Measurements from ENCODE around the gene DCST1. TPM values are rescaled to one million over a fixed set of nuclear protein-coding genes. Genes with fewer than 3 reads are reported as not detected.
A peak's percentile ranks its signal among the peaks of the same experiment; 100 is the strongest.

The DCST1 gene
- total and polyA plus RNA-seq, 4 donors: not detected

DNA sequence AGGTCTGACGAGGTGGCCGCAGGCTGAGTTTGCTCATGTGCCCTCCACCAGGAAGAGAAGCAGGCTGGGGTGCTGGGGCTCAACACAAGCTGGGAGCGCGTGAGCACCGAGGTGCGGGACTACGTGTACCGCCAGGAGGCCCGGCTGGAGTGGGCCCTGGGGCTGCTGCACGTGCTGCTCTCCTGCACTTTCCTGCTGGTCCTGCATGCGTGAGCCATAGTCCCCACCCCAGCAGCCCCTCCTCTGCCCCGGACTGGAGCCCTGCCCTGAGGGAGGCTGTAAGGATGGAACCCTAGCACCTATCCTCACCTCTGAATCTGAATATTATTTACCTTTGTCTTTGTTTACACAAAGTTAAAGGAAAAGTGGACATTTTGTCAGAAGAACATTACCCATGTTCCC lies 9.7 kb downstream of the DCST1 start:
- H3K27ac ChIP-seq (ENCODE audit: low read depth in 1 of 2, low read length in 2 of 2): peak overlapping the region; percentile 10 to 81
- WGBS: 54% methylated on average over 12 of the region's 12 CpGs

GRCh38 chr1:155043793-155044192 lies 10.2 kb downstream of the DCST1 start:
- peak overlapping the region; percentile 10 to 81 for H3K27ac ChIP-seq (ENCODE audit: low read depth in 1 of 2, low read length in 2 of 2)

More for the DNA sequence above, 9.7 kb downstream of the DCST1 start:
- Histone ChIP-seq H3K36me3 (ENCODE audit: control insufficient read depth in 4 of 4, insufficient read depth in 3 of 4, low read depth in 1 of 4, low read length in 3 of 4) (no peaks in the 10 kb centered on the region), H3K9me3 (ENCODE audit: control insufficient read depth in 4 of 4, low read length in 3 of 4) (no peaks in the 10 kb centered on the region), H3K9ac (ENCODE audit: low read depth in 1 of 2, low read length in 2 of 2) (peak overlapping the region in 1 of 2 donors; percentile 42), H3K4me3 (ENCODE audit: low read depth in 1 of 3, low read length in 3 of 3) (no peak overlapping the region), H3K4me1 (ENCODE audit: control insufficient read depth in 4 of 4, insufficient read depth in 4 of 4, low read length in 3 of 4) (peaks cover 13 to 45% (median 34%) of the 10 kb centered on the region in 4 donors), H3K27me3 (ENCODE audit: control insufficient read depth in 4 of 4, insufficient read depth in 4 of 4, low read length in 3 of 4) (no peaks in the 10 kb centered on the region)
- DNase-seq (ENCODE audit: low spot score): no peak
- TF ChIP-seq CTCF (IDR thresholded peaks at IDR 0.05; ENCODE audit: low read depth, low read length, missing input control) (no peak), FOXA1 (IDR thresholded peaks at IDR 0.05) (peak; percentile 43), NR2F2 (IDR thresholded peaks at IDR 0.05) (no peak), HNF4A (conservative IDR thresholded peaks at IDR 0.05) (no peak), FOXA2 (IDR thresholded peaks at IDR 0.05) (peak; percentile 58), GABPA (IDR thresholded peaks at IDR 0.05 in 1 of 2, conservative IDR thresholded peaks at IDR 0.05 in 1 of 2) (no peak)

DNA sequence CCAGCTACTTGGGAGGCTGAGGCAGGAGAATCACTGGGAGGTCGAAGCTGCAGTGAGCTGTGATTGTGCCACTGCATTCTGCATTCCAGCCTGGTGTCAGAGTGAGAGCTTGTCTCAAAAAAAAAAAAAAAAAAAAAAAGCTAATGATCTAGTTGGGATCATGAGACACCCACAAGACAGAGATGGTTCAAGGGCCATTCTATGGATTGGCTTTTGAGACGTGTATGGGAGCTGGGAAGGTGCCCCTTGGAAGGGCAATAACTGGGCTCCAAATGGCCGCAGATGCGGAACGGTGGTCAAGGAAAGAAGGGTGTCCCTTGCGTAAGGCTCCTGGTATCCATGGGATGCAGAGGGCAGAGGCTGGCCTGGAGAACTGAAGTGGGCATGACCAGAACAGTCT lies 10.7 kb downstream of the DCST1 start:
- no peak for DNase-seq (ENCODE audit: low spot score)
- peak overlapping the region; percentile 74 to 81 for H3K27ac ChIP-seq (ENCODE audit: low read depth in 1 of 2, low read length in 2 of 2)
- no peak overlapping the region for H3K9ac ChIP-seq (ENCODE audit: low read depth in 1 of 2, low read length in 2 of 2)
- H3K4me3 ChIP-seq (ENCODE audit: low read depth in 1 of 3, low read length in 3 of 3): no peak overlapping the region
- WGBS: 88% methylated on average over 6 of the region's 6 CpGs
- no peak for TF ChIP-seq FOXA2 (IDR thresholded peaks at IDR 0.05)
- no peaks in the 10 kb centered on the region for H3K9me3 ChIP-seq (ENCODE audit: control insufficient read depth in 4 of 4, low read length in 3 of 4)
- H3K4me1 ChIP-seq (ENCODE audit: control insufficient read depth in 4 of 4, insufficient read depth in 4 of 4, low read length in 3 of 4): peaks cover 8 to 46% (median 27%) of the 10 kb centered on the region in 4 donors
- H3K36me3 ChIP-seq (ENCODE audit: control insufficient read depth in 4 of 4, insufficient read depth in 3 of 4, low read depth in 1 of 4, low read length in 3 of 4): no peaks in the 10 kb centered on the region
- no peaks in the 10 kb centered on the region for H3K27me3 ChIP-seq (ENCODE audit: control insufficient read depth in 4 of 4, insufficient read depth in 4 of 4, low read length in 3 of 4)

More at GRCh38 chr1:155043793-155044192, 10.2 kb downstream of the DCST1 start:
- TF ChIP-seq MAX (IDR thresholded peaks at IDR 0.05): no peak
- peak; percentile 72 to 74 for TF ChIP-seq HNF4A (conservative IDR thresholded peaks at IDR 0.05)
- no peak for TF ChIP-seq TAF1 (conservative IDR thresholded peaks at IDR 0.05)
- peak; percentile 78 for TF ChIP-seq YY1 (IDR thresholded peaks at IDR 0.05)
- peak; percentile 73 for TF ChIP-seq SP1 (IDR thresholded peaks at IDR 0.05)
- TF ChIP-seq RXRA (IDR thresholded peaks at IDR 0.05): peak in 1 of 2 donors; percentile 20
- Histone ChIP-seq H3K4me3 (ENCODE audit: low read depth in 1 of 3, low read length in 3 of 3) (no peak overlapping the region), H3K36me3 (ENCODE audit: control insufficient read depth in 4 of 4, insufficient read depth in 3 of 4, low read depth in 1 of 4, low read length in 3 of 4) (no peaks in the 10 kb centered on the region), H3K27me3 (ENCODE audit: control insufficient read depth in 4 of 4, insufficient read depth in 4 of 4, low read length in 3 of 4) (no peaks in the 10 kb centered on the region), H3K4me1 (ENCODE audit: control insufficient read depth in 4 of 4, insufficient read depth in 4 of 4, low read length in 3 of 4) (peaks cover 13 to 46% (median 33%) of the 10 kb centered on the region in 4 donors), H3K9ac (ENCODE audit: low read depth in 1 of 2, low read length in 2 of 2) (peak overlapping the region in 1 of 2 donors; percentile 42), H3K9me3 (ENCODE audit: control insufficient read depth in 4 of 4, low read length in 3 of 4) (no peaks in the 10 kb centered on the region)
- DNase-seq (ENCODE audit: low spot score): no peak
- WGBS: 32% methylated on average over 3 of the region's 3 CpGs

Data from liver (tissue), 9 donors.